ENCODE data around the gene KIAA0319L.
"Not testable (repeated sequence)": the region's sequence is repeated elsewhere in the genome, so short reads cannot be mapped to it uniquely, and the experiment has no call there.

KIAA0319L gene

GRCh38 chr1:35481229-35481628 lies 76.0 kb downstream of the KIAA0319L start:
- DNase-seq = no peak

- no peak for DNase-seq
These were observed 79.3 kb downstream of the KIAA0319L start for GRCh38 chr1:35477870-35478269.

GRCh38 chr1:35475856-35476674 lies 81.1 kb downstream of the KIAA0319L start:
- peak; percentile 59 for DNase-seq

GRCh38 chr1:35475356-35475755 lies 81.8 kb downstream of the KIAA0319L start:
- DNase-seq = no peak

- DNase-seq = not testable (repeated sequence)
These were observed 84.0 kb downstream of the KIAA0319L start for GRCh38 chr1:35473216-35473615.

GRCh38 chr1:35470977-35471613 lies 86.1 kb downstream of the KIAA0319L start:
- no peak for DNase-seq

- no peak for DNase-seq
These were observed 91.1 kb downstream of the KIAA0319L start for GRCh38 chr1:35466120-35466519.

GRCh38 chr1:35463749-35464148 lies 93.5 kb downstream of the KIAA0319L start:
- not testable (repeated sequence) for DNase-seq

- no peak for DNase-seq
These were observed 94.0 kb downstream of the KIAA0319L start for GRCh38 chr1:35463232-35463631.

- no peak for DNase-seq
These were observed 95.1 kb downstream of the KIAA0319L start for GRCh38 chr1:35461966-35462651.

- DNase-seq = no peak
These were observed 96.4 kb downstream of the KIAA0319L start for GRCh38 chr1:35460796-35461195.

- no peak for DNase-seq
These were observed 102.6 kb downstream of the KIAA0319L start for GRCh38 chr1:35454616-35455015.

- DNase-seq = no peak
These were observed 103.0 kb downstream of the KIAA0319L start for GRCh38 chr1:35454176-35454575.

- no peak for DNase-seq
These were observed 104.2 kb downstream of the KIAA0319L start for GRCh38 chr1:35453031-35453430.

GRCh38 chr1:35452106-35452774 lies 105.0 kb downstream of the KIAA0319L start:
- no peak for DNase-seq

- peak; percentile 48 for DNase-seq
These were observed 106.1 kb downstream of the KIAA0319L start for GRCh38 chr1:35451125-35451528.

GRCh38 chr1:35449334-35450008 lies 107.7 kb downstream of the KIAA0319L start:
- no peak for DNase-seq

GRCh38 chr1:35448344-35448801 lies 108.8 kb downstream of the KIAA0319L start:
- no peak for DNase-seq

GRCh38 chr1:35447278-35447677 lies 109.9 kb downstream of the KIAA0319L start:
- no peak for DNase-seq

- no peak for DNase-seq
These were observed 112.8 kb downstream of the KIAA0319L start for GRCh38 chr1:35444519-35444774.

GRCh38 chr1:35443768-35444518 lies 113.3 kb downstream of the KIAA0319L start:
- no peak for DNase-seq

- DNase-seq = no peak
These were observed 114.5 kb downstream of the KIAA0319L start for GRCh38 chr1:35442734-35443133.

Measured in NCI-H510A (cell line).